HepG2 (cell line): ENCODE data around the gene CA6. TPM values are rescaled to one million over a fixed set of nuclear protein-coding genes. Genes with fewer than 3 reads are reported as not detected.
A peak's percentile ranks its signal among the peaks of the same experiment; 100 is the strongest.

ENCODE experiments used
- ATF1 ChIP-seq: IDR thresholded peaks from 2 replicates; pipeline ENCODE4 v1.6.1; 2016; ENCODE audit warnings: mild to moderate bottlenecking, control low read depth
- CC2D1A ChIP-seq: sonication (generic); formaldehyde crosslinking; IDR thresholded peaks from 2 replicates; pipeline ENCODE4 v1.8.1; 2023; ENCODE audit warnings: mild to moderate bottlenecking, missing genetic modification reagents
- FOXO1 ChIP-seq: sonication (generic); formaldehyde crosslinking; IDR thresholded peaks from 2 replicates; pipeline ENCODE4 v1.4.0; 2020; ENCODE audit warnings: missing genetic modification reagents
- HMGXB4 ChIP-seq, 2 experiments: sonication (generic) in 1 of 2; formaldehyde crosslinking in 1 of 2; IDR thresholded peaks; 2 replicates each; pipeline versions ENCODE4 v1.4.0 to v1.6.1; 2018 to 2020; ENCODE audit warnings: missing genetic modification reagents in 2 of 2, borderline replicate concordance in 1 of 2, low read depth in 1 of 2, mild to moderate bottlenecking in 1 of 2, missing biosample characterization in 1 of 2
- KDM1A ChIP-seq: IDR thresholded peaks from 2 replicates; pipeline ENCODE4 v1.6.1; 2016; ENCODE audit warnings: missing compliant biosample characterization
- MED1 ChIP-seq: sonication (generic); formaldehyde crosslinking; IDR thresholded peaks from 2 replicates; pipeline ENCODE4 v1.4.0; 2020; ENCODE audit warnings: missing genetic modification reagents
- MXD4 ChIP-seq: IDR thresholded peaks from 2 replicates; pipeline ENCODE4 v1.6.1; 2016; ENCODE audit warnings: mild to moderate bottlenecking, missing biosample characterization, missing genetic modification reagents
- NCOA2 ChIP-seq: sonication (generic); formaldehyde crosslinking; IDR thresholded peaks from 2 replicates; pipeline ENCODE4 v1.8.0; 2022; ENCODE audit warnings: inconsistent platforms
- STAT5B ChIP-seq: sonication (generic); formaldehyde crosslinking; IDR thresholded peaks from 2 replicates; pipeline ENCODE4 v1.4.0; 2020; ENCODE audit warnings: missing genetic modification reagents
- THAP9 ChIP-seq: sonication (generic); formaldehyde crosslinking; IDR thresholded peaks from 2 replicates; pipeline ENCODE4; 2020; ENCODE audit warnings: missing genetic modification reagents, mild to moderate bottlenecking, borderline replicate concordance
- XBP1 ChIP-seq: sonication (generic); formaldehyde crosslinking; IDR thresholded peaks from 2 replicates; pipeline ENCODE4 v1.5.0; 2020; ENCODE audit warnings: missing genetic modification reagents
- ZBTB40 ChIP-seq, 2 experiments: fragments of 450-650 bp in 1 of 2; sonication (generic) in 1 of 2; formaldehyde crosslinking in 1 of 2; IDR thresholded peaks; 2 replicates each; pipeline versions ENCODE4 v1.6.1 to v1.8.0; 2016 to 2022; ENCODE audit warnings: antibody characterized with exemption in 1 of 2, mild to moderate bottlenecking in 1 of 2, missing genetic modification reagents in 1 of 2
- ZKSCAN8 ChIP-seq: IDR thresholded peaks from 2 replicates; pipeline ENCODE4 v1.6.1; 2016; ENCODE audit warnings: borderline replicate concordance, missing genetic modification reagents, missing compliant biosample characterization
- ZNF20 ChIP-seq: sonication (generic); formaldehyde crosslinking; IDR thresholded peaks from 2 replicates; pipeline ENCODE4 v1.4.0; 2020; ENCODE audit warnings: mild to moderate bottlenecking, moderate library complexity, missing genetic modification reagents
- ZNF282 ChIP-seq: fragments of 450-650 bp; IDR thresholded peaks from 2 replicates; pipeline ENCODE4 v1.6.1; 2018; ENCODE audit not compliant: partially characterized antibody
- ZNF580 ChIP-seq: IDR thresholded peaks from 2 replicates; pipeline ENCODE4 v1.6.1; 2016; ENCODE audit warnings: low read depth, borderline replicate concordance
- polyA plus RNA-seq, 8 experiments: library from polyadenylated mRNA; depleted of rRNA in 3 of 8; stranded (reverse) in 7 of 8; unstranded in 1 of 8; fragments of >200 nt; fragmentation: Illumina TruSeq in 4 of 8; extraction: Trizol in 4 of 8; gene quantifications; 2 replicates each; pipeline versions ENCODE4 v1.2.1 to v1.2.3, GENCODE V29; 2011 to 2016; ENCODE audit warnings: low read depth in 4 of 8, missing spikeins in 1 of 8, mixed read lengths in 1 of 8; ENCODE audit not compliant: insufficient read depth in 1 of 8
- total RNA-seq, 5 experiments: library from RNA; depleted of rRNA; stranded (reverse); fragments of >200 nt; fragmentation: Illumina TruSeq; extraction: Trizol; gene quantifications; 2 replicates each; pipeline ENCODE4 v1.2.3, GENCODE V29; 2016; ENCODE audit warnings: low read depth in 1 of 5

CA6 gene
- total and polyA plus RNA-seq, 2 of the 13 experiments (the other 11 are each of a cell fraction or from before 2014, with no cell fraction given) = not detected

GRCh38 chr1:8913457-8913856, 32.2 kb upstream of the CA6 start (continued):
- TF ChIP-seq ZBTB40 (IDR thresholded peaks at IDR 0.05) (no peak), ZBTB40 (CRISPR knock-in tag; IDR thresholded peaks at IDR 0.05) (peak; percentile 48; the same call in 1 of the 2 replicates), ZNF580 (CRISPR knock-in tag) (0 out of 2 replicates have a peak, but pooled peaks have one; percentile 79), ATF1 (CRISPR knock-in tag) (0 out of 2 replicates have a peak, but pooled peaks have one; percentile 58), FOXO1 (CRISPR knock-in tag) (peak; percentile 64; the same call in 1 of the 2 replicates), NCOA2 (CRISPR knock-in tag) (peak; percentile 41; the same call in 1 of the 2 replicates), XBP1 (0 out of 2 replicates have a peak, but pooled peaks have one; percentile 71), ZNF20 (no peak), KDM1A (CRISPR knock-in tag) (0 out of 2 replicates have a peak, but pooled peaks have one; percentile 52), CC2D1A (no peak), MED1 (CRISPR knock-in tag) (peak; percentile 86), ZKSCAN8 (peak; percentile 58; the same call in 1 of the 2 replicates), THAP9 (CRISPR knock-in tag) (peak; percentile 36; the same call in 1 of the 2 replicates), STAT5B (no peak), ZNF282 (no peak), MXD4 (CRISPR knock-in tag) (0 out of 2 replicates have a peak, but pooled peaks have one; percentile 65), HMGXB4 (CRISPR knock-in tag; IDR thresholded peaks at IDR 0.05; ENCODE audit: borderline replicate concordance in 1 of 2, low read depth in 1 of 2) (peak in 1 of 2 experiments; percentile 69; a peak in 2 of 4 replicates)
